HCT116 (cell line): ENCODE results near the gene IGFBP2. TPM values are rescaled to one million over a fixed set of nuclear protein-coding genes. Genes with fewer than 3 reads are reported as not detected.
A peak's percentile ranks its signal among the peaks of the same experiment; 100 is the strongest.

Experiments used
- ATAC-seq: fragments of 200-7000 bp; cut with Tn5 transposase; 2 replicates; pipeline ENCODE4 v1.9.1; 2020; ENCODE audit warnings: mild to moderate bottlenecking, moderate library complexity
- BruUV-seq: library from RNA; stranded (reverse); fragments of 400-500 nt; replicated peaks from 2 replicates; lab custom pipeline; 2021; lab: Mats Ljungman, UMichigan
- CTCF ChIA-PET: fragments of 300-600 bp; sonication (Branson Sonifier 250); formaldehyde crosslinking; loops from one replicate; lab custom pipeline; 2021; ENCODE audit warnings: antibody characterized with exemption; lab: Charles Lee
- POLR2A ChIA-PET: fragments of 300-600, 350-600 bp; sonication (Branson Sonifier 250); formaldehyde crosslinking; loops from one replicate; lab custom pipeline; 2021; ENCODE audit warnings: antibody characterized with exemption; lab: Charles Lee
- RAD21 ChIA-PET, 2 experiments: fragments of 300-600 bp; sonication (Branson Sonifier 250); formaldehyde crosslinking; loops; one replicate each; lab custom pipeline; 2023; ENCODE audit warnings: low total read pairs in 2 of 2; ENCODE audit not compliant: uncharacterized antibody in 2 of 2, unreplicated experiment in 2 of 2, low non-redundant PET in 1 of 2; lab: Charles Lee
- DNase-seq: peaks from one replicate; pipeline ENCODE4 v3.0.0-alpha.2; 2010; ENCODE audit warnings: low read depth, low spot score
- H2AFZ ChIP-seq: fragments of 200-600 bp; shearing (Covaris generic), sonication (generic); 2 replicates; pipeline ENCODE4 v1.6.1; 2017; ENCODE audit warnings: low read depth, mixed run types, mixed read lengths, antibody characterized with exemption, low read length; ENCODE audit not compliant: poor library complexity, severe bottlenecking
- H3K27ac ChIP-seq: 2 replicates; pipeline ENCODE4 v1.5.1; 2012; ENCODE audit warnings: low read depth, low read length
- H3K27me3 ChIP-seq: fragments of 200-600 bp; sonication (generic); 2 replicates; pipeline ENCODE4 v1.6.1; 2016; ENCODE audit warnings: mixed run types, low read length, mixed read lengths; ENCODE audit not compliant: insufficient read depth
- H3K36me3 ChIP-seq, 2 experiments: fragments of 200-500 bp in 1 of 2; fragments of 200-600 bp in 1 of 2; sonication (Bioruptor generic) in 1 of 2; sonication (generic) in 1 of 2; 2 replicates each; pipeline versions ENCODE4 v1.5.1 to v1.6.1; 2014 to 2016; ENCODE audit warnings: low read length in 2 of 2, inconsistent platforms in 1 of 2, mixed read lengths in 1 of 2, mixed run types in 1 of 2; ENCODE audit not compliant: insufficient read depth in 2 of 2, control insufficient read depth in 1 of 2
- H3K4me1 ChIP-seq, 2 experiments: fragments of 200-600 bp in 1 of 2; sonication (generic) in 1 of 2; 2 replicates each; pipeline versions ENCODE4 v1.5.1 to v1.6.1; 2012 to 2017; ENCODE audit warnings: low read length in 2 of 2, inconsistent platforms in 1 of 2, mild to moderate bottlenecking in 1 of 2, mixed read lengths in 1 of 2, mixed run types in 1 of 2, moderate library complexity in 1 of 2; ENCODE audit not compliant: insufficient read depth in 2 of 2, control insufficient read depth in 1 of 2
- H3K4me2 ChIP-seq: fragments of 200-600 bp; sonication (generic); 2 replicates; pipeline ENCODE4 v1.6.1; 2017; ENCODE audit warnings: mixed run types, low read length, mixed read lengths
- H3K4me3 ChIP-seq, 2 experiments: fragments of 200-600 bp in 1 of 2; sonication (generic) in 1 of 2; replicated peaks in 1 of 2; 2 replicates each; pipeline ENCODE4 v1.5.1; 2011 to 2016; ENCODE audit warnings: low read length in 2 of 2, control low read depth in 1 of 2, low read depth in 1 of 2, mild to moderate bottlenecking in 1 of 2, mixed read lengths in 1 of 2, mixed run types in 1 of 2
- H3K79me2 ChIP-seq: fragments of 200-600 bp; sonication (generic); 2 replicates; pipeline ENCODE4 v1.6.1; 2017; ENCODE audit warnings: mild to moderate bottlenecking, mixed run types, low read length, moderate library complexity, mixed read lengths; ENCODE audit not compliant: insufficient read depth
- H3K9ac ChIP-seq: fragments of 200-600 bp; sonication (generic); 2 replicates; pipeline ENCODE4 v1.6.1; 2016; ENCODE audit warnings: low read length, mixed read lengths
- H3K9me2 ChIP-seq: fragments of 200-600 bp; sonication (generic), shearing (Covaris generic); 2 replicates; pipeline ENCODE4 v1.6.1; 2017; ENCODE audit warnings: mixed run types, mild to moderate bottlenecking, moderate library complexity; ENCODE audit not compliant: insufficient read depth
- H3K9me3 ChIP-seq, 2 experiments: fragments of 200-500 bp in 1 of 2; fragments of 200-600 bp in 1 of 2; sonication (Bioruptor generic) in 1 of 2; sonication (generic) in 1 of 2; 2 replicates each; pipeline ENCODE4 v1.6.1; 2014 to 2017; ENCODE audit warnings: low read length in 2 of 2, mixed read lengths in 2 of 2, inconsistent platforms in 1 of 2, low read depth in 1 of 2, mild to moderate bottlenecking in 1 of 2, mixed run types in 1 of 2, moderate library complexity in 1 of 2; ENCODE audit not compliant: control insufficient read depth in 1 of 2, insufficient read depth in 1 of 2
- H4K20me1 ChIP-seq: fragments of 200-600 bp; sonication (generic), shearing (Covaris generic); 2 replicates; pipeline ENCODE4 v1.6.1; 2017; ENCODE audit warnings: mixed run types, mild to moderate bottlenecking, moderate library complexity; ENCODE audit not compliant: insufficient read depth
- CTCF ChIP-seq, 3 experiments: fragments of 200-600 bp in 1 of 3; sonication (generic) in 1 of 3; IDR thresholded peaks in 2 of 3; conservative IDR thresholded peaks in 1 of 3; 2 replicates each; pipeline ENCODE4 v1.5.1; 2012 to 2017; ENCODE audit warnings: low read depth in 2 of 3, low read length in 2 of 3, antibody characterized with exemption in 1 of 3, borderline replicate concordance in 1 of 3, control low read depth in 1 of 3, mild to moderate bottlenecking in 1 of 3, mixed read lengths in 1 of 3, mixed run types in 1 of 3, moderate library complexity in 1 of 3; ENCODE audit not compliant: insufficient read depth in 1 of 3
- RAD21 ChIP-seq: IDR thresholded peaks from 2 replicates; pipeline ENCODE4 v1.6.1; 2012; ENCODE audit warnings: low read depth, mild to moderate bottlenecking
- REST ChIP-seq: IDR thresholded peaks from 2 replicates; pipeline ENCODE4 v1.6.1; 2012; ENCODE audit warnings: low read depth
- intact Hi-C: fragments of 100-400 bp; cut with micrococcal nuclease; formaldehyde crosslinking; loops from 2 replicates; pipeline ENCODE4 v1.10.0; 2022
- total RNA-seq: library from RNA; stranded (reverse); gene quantifications from one replicate; pipeline ENCODE4 v1.2.1, GENCODE V29; 2021; ENCODE audit not compliant: unreplicated experiment

IGFBP2 gene
- total RNA-seq, 1 experiment from 2014 or later = 143 TPM

GRCh38 chr2:216661639-216662375 is 28.6 kb downstream of the IGFBP2 start:
- no peak overlapping the region for H3K4me3 ChIP-seq
- H3K9ac ChIP-seq = no peak overlapping the region
- TF ChIP-seq CTCF (IDR thresholded peaks at IDR 0.05 in 2 of 3, conservative IDR thresholded peaks at IDR 0.05 in 1 of 3; ENCODE audit: borderline replicate concordance in 1 of 3, insufficient read depth in 1 of 3, low read depth in 2 of 3, low read length in 2 of 3) = peak in 2 of 3 experiments; percentile 23 to 26; a peak in 2 of 6 replicates
- no peak for TF ChIP-seq REST
- TF ChIP-seq RAD21 = peak; percentile 45
- H3K9me3 ChIP-seq = no peaks in the 10 kb centered on the region
- no peak overlapping the region for H2AFZ ChIP-seq
- no peaks in the 10 kb centered on the region for H3K79me2 ChIP-seq
- POLR2A ChIA-PET = no interaction called here
- no peaks in the 10 kb centered on the region for H3K4me1 ChIP-seq
- no TSS peak for BruUV-seq
- H3K9me2 ChIP-seq = no peaks in the 10 kb centered on the region
- H3K27me3 ChIP-seq = no peaks in the 10 kb centered on the region
- intact Hi-C loops = loop anchor here (10.0 kb wide), 1 partner anchor 627 kb away; no protein-coding TSS in a partner anchor
- H3K27ac ChIP-seq = no peak overlapping the region
- DNase-seq (no peak), ATAC-seq (no peak)
- no peak overlapping the region for H3K4me2 ChIP-seq
- H3K36me3 ChIP-seq = peaks cover 0 to 6% of the 10 kb centered on the region in 2 experiments; a peak in 1 of 4 replicates
- CTCF ChIA-PET = interaction anchor here (1.4 to 10.4 kb wide), 2 partner anchors 9 to 144 kb away, joined by 3 to 142 read pairs; no protein-coding TSS in a partner anchor
- no peaks in the 10 kb centered on the region for H4K20me1 ChIP-seq
- RAD21 ChIA-PET = interaction anchor here in 1 of 2 experiments (1.7 kb wide), 1 partner anchor 142 kb away, joined by 4 read pairs; no protein-coding TSS in a partner anchor
